ENCODE data around the gene S1PR3.

- TF ChIP-seq CTCF (IDR thresholded peaks at IDR 0.05; ENCODE audit: low read depth, low read length, missing input control) (no peak), TAF1 (conservative IDR thresholded peaks at IDR 0.05) (no peak), FOXA1 (IDR thresholded peaks at IDR 0.05) (no peak)
These were observed 34.3 kb downstream of the S1PR3 start for GRCh38 chr9:89025553-89025952.
